Stimulated activated memory B cell treated with anti-CD40 and anti-IgM and Interleukin-4, amounts not matched to agents 10 μg/mL and 1 μg/mL and 100 μg/mL, for 72 hours (primary cell): ENCODE results near the gene TOR1AIP1.

Source experiments
- ATAC-seq: fragments of 150-1000 bp; cut with Tn5 transposase; 2 replicates; pipeline ENCODE4 v1.10.0; 2021
- H3K27ac Mint-ChIP-seq: one replicate; pipeline ENCODE4 v1.8.0; 2022; ENCODE audit warnings: mild to moderate bottlenecking, mixed read lengths
- H3K27me3 Mint-ChIP-seq: one replicate; pipeline ENCODE4 v1.8.0; 2022; ENCODE audit warnings: mixed read lengths
- H3K36me3 Mint-ChIP-seq: one replicate; pipeline ENCODE4 v1.8.0; 2022; ENCODE audit warnings: mixed read lengths
- H3K4me1 Mint-ChIP-seq: one replicate; pipeline ENCODE4 v1.8.0; 2022; ENCODE audit warnings: mixed read lengths
- H3K4me3 Mint-ChIP-seq: one replicate; pipeline ENCODE4 v1.8.0; 2022; ENCODE audit warnings: mild to moderate bottlenecking, moderate library complexity, mixed read lengths
- H3K9me3 Mint-ChIP-seq: one replicate; pipeline ENCODE4 v1.8.0; 2022; ENCODE audit warnings: mixed read lengths

The TOR1AIP1 gene

DNA sequence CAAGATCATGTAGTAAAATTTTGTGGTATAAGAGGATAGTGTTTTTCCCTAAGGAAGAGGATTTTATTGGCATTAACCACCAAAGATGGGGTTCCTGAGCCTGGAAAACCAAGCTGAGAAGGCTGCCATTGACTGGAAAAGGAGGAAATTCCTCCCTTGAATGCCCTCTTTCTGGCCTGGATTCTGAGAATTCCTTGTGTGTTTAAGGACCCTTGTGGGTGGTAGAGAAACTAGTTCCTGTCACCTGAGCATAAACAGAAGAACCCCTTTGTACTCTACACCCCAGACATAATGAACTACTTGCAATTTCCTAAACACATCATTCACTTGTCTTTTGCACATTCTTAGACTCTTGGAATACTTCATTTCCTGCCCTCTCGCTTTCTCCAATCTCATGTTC lies 39.4 kb downstream of the TOR1AIP1 start:
- ATAC-seq: no peak
- Mint-ChIP-seq H3K27ac (peak overlapping the region; percentile 31), H3K36me3 (peaks cover 33% of the 10 kb centered on the region), H3K4me3 (no peak overlapping the region), H3K27me3 (no peaks in the 10 kb centered on the region), H3K4me1 (peaks cover 7% of the 10 kb centered on the region), H3K9me3 (no peaks in the 10 kb centered on the region)

DNA sequence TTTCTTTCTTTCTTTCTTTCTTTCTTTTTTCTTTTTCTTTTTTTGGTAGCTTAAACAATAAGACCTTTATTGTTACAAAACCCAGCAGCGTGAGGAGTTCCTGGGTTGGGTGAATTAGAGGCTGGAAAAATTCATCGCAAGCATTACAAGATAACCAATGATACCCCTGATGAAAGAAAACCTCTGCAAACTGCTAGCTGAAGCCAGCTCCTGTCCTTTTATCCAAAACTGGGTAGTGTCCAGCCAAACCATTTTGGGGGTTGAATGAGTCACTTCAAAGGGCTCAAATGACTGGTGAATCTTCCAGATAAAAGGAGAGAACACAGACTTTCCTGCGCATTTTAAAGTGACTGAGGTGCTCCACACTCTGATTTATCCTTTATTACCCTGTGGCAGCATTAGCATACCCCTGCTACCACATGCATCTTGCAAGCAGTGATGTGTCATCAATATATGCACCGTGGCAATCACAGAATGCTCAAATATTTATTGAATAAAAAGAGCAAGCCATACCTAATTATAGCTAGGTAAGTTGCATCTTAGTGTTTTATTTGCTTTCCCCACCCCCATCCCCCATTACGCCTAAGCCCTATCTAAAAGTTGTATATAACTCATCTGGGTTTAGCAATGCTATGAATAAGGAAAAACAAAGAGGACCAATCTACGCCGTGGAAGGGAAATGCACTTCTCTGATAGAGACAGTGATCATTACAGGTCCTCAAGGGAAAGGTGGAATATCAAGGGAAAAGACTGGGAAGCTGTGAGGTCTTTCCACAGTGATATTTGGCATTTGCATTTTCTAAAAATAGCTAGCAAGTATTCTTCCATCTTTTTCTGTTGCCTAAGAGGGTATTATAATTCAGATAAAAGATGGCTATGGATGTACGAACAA lies 40.1 kb downstream of the TOR1AIP1 start:
- Mint-ChIP-seq H3K36me3 (peaks cover 32% of the 10 kb centered on the region), H3K27ac (peak overlapping the region; percentile 31), H3K4me1 (peaks cover 7% of the 10 kb centered on the region), H3K27me3 (no peaks in the 10 kb centered on the region), H3K4me3 (no peak overlapping the region), H3K9me3 (no peaks in the 10 kb centered on the region)
- no peak for ATAC-seq

- Mint-ChIP-seq H3K27me3 (no peaks in the 10 kb centered on the region), H3K27ac (no peak overlapping the region), H3K4me3 (no peak overlapping the region), H3K36me3 (peaks cover 24% of the 10 kb centered on the region), H3K9me3 (no peaks in the 10 kb centered on the region), H3K4me1 (peaks cover 7% of the 10 kb centered on the region)
- ATAC-seq: no peak
Observed at GRCh38 chr1:179923029-179923428, 40.9 kb downstream of the TOR1AIP1 start.

DNA sequence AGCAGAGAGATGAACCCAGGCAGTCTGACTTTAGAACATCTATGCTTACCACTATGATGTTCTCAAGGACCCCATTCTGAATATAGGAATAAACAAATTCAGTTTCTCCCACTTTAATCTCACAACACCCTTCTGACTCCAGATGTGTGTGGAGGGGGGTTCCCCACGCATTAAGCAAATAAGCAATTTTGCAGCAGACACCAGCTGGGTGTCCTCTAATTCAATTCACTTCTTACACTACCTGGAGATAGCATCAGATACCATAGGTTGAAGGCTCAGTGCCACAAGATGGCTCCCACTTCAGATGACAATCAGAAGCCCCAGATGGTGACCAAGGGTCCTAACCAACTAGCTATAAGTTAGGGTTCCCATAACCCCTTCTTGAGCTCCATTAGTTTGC lies 42.2 kb downstream of the TOR1AIP1 start:
- Mint-ChIP-seq H3K4me1 (peaks cover 7% of the 10 kb centered on the region), H3K9me3 (no peaks in the 10 kb centered on the region), H3K4me3 (no peak overlapping the region), H3K36me3 (peaks cover 16% of the 10 kb centered on the region), H3K27me3 (no peaks in the 10 kb centered on the region), H3K27ac (no peak overlapping the region)
- ATAC-seq: no peak

DNA sequence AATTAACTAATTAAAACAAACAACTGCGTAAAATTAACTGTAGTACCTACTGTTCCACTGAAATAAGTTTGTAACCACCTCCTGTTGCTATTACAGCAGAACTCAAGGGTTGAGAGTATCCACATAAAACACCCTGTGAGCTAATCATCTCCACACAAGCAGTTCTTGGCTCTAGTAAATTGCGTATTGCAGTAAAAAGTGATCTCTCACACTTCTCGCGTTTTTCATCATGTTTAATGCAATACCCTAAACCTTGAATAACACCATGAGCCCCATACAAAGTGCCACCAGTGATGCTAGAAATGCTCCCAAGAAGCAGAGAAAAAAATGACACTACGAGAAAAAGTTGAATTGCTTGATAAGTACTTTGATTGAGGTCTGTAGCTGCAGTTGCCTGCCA lies 43.2 kb downstream of the TOR1AIP1 start:
- H3K36me3 Mint-ChIP-seq: peaks cover 13% of the 10 kb centered on the region
- H3K27me3 Mint-ChIP-seq: no peaks in the 10 kb centered on the region
- no peak for ATAC-seq
- no peaks in the 10 kb centered on the region for H3K9me3 Mint-ChIP-seq
- H3K4me3 Mint-ChIP-seq: no peak overlapping the region
- H3K4me1 Mint-ChIP-seq: peaks cover 7% of the 10 kb centered on the region
- H3K27ac Mint-ChIP-seq: no peak overlapping the region

DNA sequence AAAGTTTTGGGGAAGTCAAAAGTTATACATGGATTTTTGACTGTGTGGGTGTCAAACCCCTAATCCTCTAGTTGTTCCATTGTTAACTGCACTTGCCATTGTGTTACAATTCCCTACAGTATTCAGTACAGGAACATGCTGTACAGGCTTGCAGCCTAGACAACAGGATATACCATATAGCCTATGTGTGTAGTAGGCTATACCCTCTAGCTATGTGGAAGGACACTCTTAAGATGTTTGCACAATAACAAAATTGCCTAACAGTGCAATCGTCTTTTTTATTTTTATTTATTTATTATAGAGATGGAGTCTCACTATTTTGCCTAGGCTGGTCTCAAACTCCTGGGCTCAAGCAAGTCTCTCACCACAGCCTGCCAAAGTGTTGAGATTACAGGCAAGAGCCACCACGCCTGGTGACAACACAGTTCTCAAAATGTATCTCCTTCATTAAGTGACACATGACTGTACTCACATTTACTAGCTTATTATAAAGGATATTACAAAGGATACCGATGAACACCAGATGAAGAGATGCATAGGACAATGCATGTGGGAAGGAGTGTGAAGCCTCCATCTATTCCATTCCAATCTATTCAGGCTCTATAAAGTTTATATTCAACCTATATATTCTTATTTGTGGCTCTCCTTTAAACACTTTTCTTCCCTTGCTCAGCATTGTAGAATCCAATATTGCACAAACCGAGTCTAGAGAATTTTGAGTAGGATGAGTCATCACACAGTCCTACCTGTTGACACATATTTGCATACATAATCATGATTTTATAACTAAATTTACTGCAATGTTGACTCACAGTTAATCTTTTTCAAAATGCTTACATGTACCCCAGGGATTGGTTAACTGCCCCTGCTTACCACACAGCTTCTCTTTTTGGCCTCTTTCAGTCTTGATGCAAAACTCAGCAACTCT lies 44.1 kb downstream of the TOR1AIP1 start:
- no peak overlapping the region for H3K4me3 Mint-ChIP-seq
- H3K9me3 Mint-ChIP-seq: no peaks in the 10 kb centered on the region
- H3K27me3 Mint-ChIP-seq: no peaks in the 10 kb centered on the region
- H3K36me3 Mint-ChIP-seq: peaks cover 8% of the 10 kb centered on the region
- H3K4me1 Mint-ChIP-seq: peaks cover 7% of the 10 kb centered on the region
- no peak overlapping the region for H3K27ac Mint-ChIP-seq
- ATAC-seq: no peak

- H3K4me3 Mint-ChIP-seq: no peak overlapping the region
- H3K4me1 Mint-ChIP-seq: peaks cover 7% of the 10 kb centered on the region
- H3K9me3 Mint-ChIP-seq: no peaks in the 10 kb centered on the region
- peaks cover 3% of the 10 kb centered on the region for H3K36me3 Mint-ChIP-seq
- no peaks in the 10 kb centered on the region for H3K27me3 Mint-ChIP-seq
- no peak for ATAC-seq
- H3K27ac Mint-ChIP-seq: no peak overlapping the region
Observed at GRCh38 chr1:179926850-179927205, 44.7 kb downstream of the TOR1AIP1 start.

DNA sequence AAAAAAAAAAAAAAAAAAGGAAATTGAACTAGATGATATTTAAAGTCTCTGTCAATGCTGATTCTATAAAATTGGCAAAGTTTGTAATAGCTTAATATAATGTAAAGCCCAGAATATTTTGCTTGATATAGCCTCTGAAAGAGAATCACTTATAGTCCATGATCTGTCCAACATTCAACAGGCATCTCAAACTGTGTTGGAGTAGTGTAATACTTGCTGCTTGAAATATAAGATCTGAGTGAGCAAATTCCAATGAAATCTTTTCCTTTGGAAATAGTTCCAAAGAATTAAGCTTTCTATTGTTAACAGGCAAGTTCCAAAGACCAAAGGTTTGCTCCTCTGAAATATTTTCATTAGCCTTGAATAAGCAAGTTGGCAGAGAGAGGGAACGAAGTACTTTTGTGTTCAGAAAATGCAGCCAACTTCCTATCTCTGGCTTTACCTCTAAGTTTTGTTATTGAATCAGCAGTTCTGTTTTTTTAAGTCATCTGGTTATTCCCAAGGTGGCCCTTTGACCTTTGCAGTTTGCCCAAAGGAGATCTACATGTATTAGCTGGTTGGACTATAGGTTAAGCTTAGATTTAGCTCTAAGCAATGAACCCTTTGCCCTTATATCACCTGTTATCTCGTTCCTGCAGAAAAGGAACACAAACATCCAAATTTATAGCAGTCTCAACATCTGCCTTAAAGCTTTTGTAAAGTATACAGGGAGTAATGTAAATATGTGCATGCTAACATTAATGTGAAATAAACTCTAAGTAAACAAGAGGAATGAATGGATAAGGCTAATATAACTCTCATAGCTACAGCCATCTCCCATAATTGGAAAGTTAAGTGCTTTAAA lies 48.1 kb downstream of the TOR1AIP1 start:
- Mint-ChIP-seq H3K4me3 (no peak overlapping the region), H3K4me1 (no peaks in the 10 kb centered on the region), H3K36me3 (no peaks in the 10 kb centered on the region), H3K27ac (no peak overlapping the region), H3K9me3 (no peaks in the 10 kb centered on the region), H3K27me3 (no peaks in the 10 kb centered on the region)
- no peak for ATAC-seq

- no peak overlapping the region for H3K4me3 Mint-ChIP-seq
- no peaks in the 10 kb centered on the region for H3K27me3 Mint-ChIP-seq
- H3K36me3 Mint-ChIP-seq: no peaks in the 10 kb centered on the region
- peaks cover 3% of the 10 kb centered on the region for H3K4me1 Mint-ChIP-seq
- no peaks in the 10 kb centered on the region for H3K9me3 Mint-ChIP-seq
- ATAC-seq: no peak
- no peak overlapping the region for H3K27ac Mint-ChIP-seq
Observed at GRCh38 chr1:179930867-179931266, 48.8 kb downstream of the TOR1AIP1 start.

DNA sequence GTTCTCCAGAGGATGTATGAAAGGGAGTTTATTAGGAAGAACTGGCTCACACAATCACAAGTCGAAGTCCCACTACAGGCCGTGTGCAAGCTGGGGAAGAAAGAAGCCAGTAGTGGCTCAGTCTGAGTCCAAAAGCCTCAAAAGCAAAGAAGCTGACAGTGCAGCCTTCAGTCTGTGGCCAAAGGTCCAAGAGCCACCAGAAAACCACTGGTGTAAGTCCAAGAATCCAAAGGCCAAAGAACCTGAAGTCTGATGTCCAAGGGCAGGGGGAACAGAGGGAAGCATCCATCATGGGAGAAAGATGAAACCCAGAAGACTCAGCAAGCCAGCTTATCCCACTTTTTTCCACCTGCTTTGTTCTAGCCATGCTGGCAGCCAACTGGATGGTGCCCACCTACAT lies 51.1 kb downstream of the TOR1AIP1 start:
- ATAC-seq: no peak
- H3K36me3 Mint-ChIP-seq: no peaks in the 10 kb centered on the region
- H3K4me3 Mint-ChIP-seq: no peak overlapping the region
- no peaks in the 10 kb centered on the region for H3K27me3 Mint-ChIP-seq
- H3K4me1 Mint-ChIP-seq: peaks cover 14% of the 10 kb centered on the region
- no peak overlapping the region for H3K27ac Mint-ChIP-seq
- no peaks in the 10 kb centered on the region for H3K9me3 Mint-ChIP-seq

- Mint-ChIP-seq H3K4me3 (no peak overlapping the region), H3K9me3 (no peaks in the 10 kb centered on the region), H3K27me3 (no peaks in the 10 kb centered on the region), H3K4me1 (peaks cover 14% of the 10 kb centered on the region), H3K36me3 (no peaks in the 10 kb centered on the region), H3K27ac (no peak overlapping the region)
- peak; percentile 76 for ATAC-seq
Observed at GRCh38 chr1:179935909-179936496, 53.9 kb downstream of the TOR1AIP1 start.

DNA sequence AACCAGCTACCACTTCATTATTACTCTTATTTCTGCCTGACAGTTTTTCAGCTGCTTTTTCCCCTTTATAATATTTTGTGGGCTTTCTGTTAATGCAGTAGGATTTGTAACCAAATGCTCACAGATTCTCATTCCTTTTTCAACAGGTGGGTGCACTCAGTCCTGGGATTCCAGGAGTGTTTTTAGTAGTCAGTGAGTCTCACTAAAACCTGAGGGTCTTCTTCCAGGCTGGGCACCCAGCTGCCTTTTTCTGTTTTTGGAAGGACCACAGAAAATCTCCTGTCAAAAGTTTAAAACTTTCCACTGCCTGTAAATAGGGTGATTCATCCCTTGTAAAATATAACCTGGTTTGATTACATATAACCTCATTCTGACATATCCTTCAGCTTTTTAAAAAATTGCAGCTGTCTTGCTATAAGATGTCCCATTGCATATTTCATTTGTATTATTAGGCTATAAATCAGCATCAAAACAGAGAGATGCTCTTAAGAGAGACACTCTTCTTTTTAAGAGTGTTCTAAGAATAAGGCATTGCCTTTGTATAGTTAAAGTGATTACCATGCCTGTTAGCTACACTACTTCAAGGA lies 55.7 kb downstream of the TOR1AIP1 start:
- ATAC-seq: no peak
- Mint-ChIP-seq H3K4me3 (no peak overlapping the region), H3K9me3 (no peaks in the 10 kb centered on the region), H3K27ac (no peak overlapping the region), H3K27me3 (no peaks in the 10 kb centered on the region), H3K36me3 (no peaks in the 10 kb centered on the region), H3K4me1 (peaks cover 14% of the 10 kb centered on the region)

DNA sequence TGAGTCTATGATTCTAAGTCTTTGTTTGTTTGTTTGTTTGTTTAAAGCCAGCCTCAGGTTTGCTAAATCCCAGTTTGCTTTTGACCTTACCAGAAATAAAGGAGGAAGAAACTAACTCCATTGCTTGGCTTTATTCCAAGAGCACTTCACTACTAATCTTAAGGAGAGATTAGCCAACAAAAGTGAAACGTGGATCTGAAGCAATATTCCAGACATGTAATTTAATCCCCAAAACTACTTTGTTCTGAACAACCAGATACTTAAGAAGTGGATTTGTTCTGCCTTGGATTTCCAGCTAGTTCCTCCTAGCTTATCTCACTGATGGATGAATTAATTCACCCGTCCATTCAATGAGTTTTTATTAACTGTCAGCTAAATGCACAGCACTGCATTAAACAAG lies 56.7 kb downstream of the TOR1AIP1 start:
- Mint-ChIP-seq H3K27ac (no peak overlapping the region), H3K36me3 (no peaks in the 10 kb centered on the region), H3K9me3 (no peaks in the 10 kb centered on the region), H3K4me1 (peaks cover 14% of the 10 kb centered on the region), H3K4me3 (no peak overlapping the region), H3K27me3 (no peaks in the 10 kb centered on the region)
- no peak for ATAC-seq

GRCh38 chr1:179939941-179940340 lies 57.9 kb downstream of the TOR1AIP1 start:
- peaks cover 14% of the 10 kb centered on the region for H3K4me1 Mint-ChIP-seq
- H3K36me3 Mint-ChIP-seq: no peaks in the 10 kb centered on the region
- no peaks in the 10 kb centered on the region for H3K9me3 Mint-ChIP-seq
- H3K4me3 Mint-ChIP-seq: no peak overlapping the region
- H3K27ac Mint-ChIP-seq: no peak overlapping the region
- no peak for ATAC-seq
- H3K27me3 Mint-ChIP-seq: no peaks in the 10 kb centered on the region
